Spleen (tissue), 11 donors: ENCODE results near the gene CA10. TPM values are rescaled to one million over a fixed set of nuclear protein-coding genes. Genes with fewer than 3 reads are reported as not detected.

ENCODE experiments used
- DNase-seq: peaks from one replicate; pipeline ENCODE4 v3.0.0-alpha.2; 2020
- H3K27ac ChIP-seq, 8 donors: fragments of 200-600 bp; sonication (generic) in 7 of 8; 1 replicate in 4 of 8; 2 replicates in 4 of 8; pipeline versions ENCODE4 v1.5.0 to v1.8.0; 2016 to 2021; ENCODE audit warnings: inconsistent platforms in 4 of 8, mild to moderate bottlenecking in 4 of 8, moderate library complexity in 1 of 8
- H3K27me3 ChIP-seq, 7 donors: fragments of 200-600 bp; sonication (generic) in 6 of 7; replicated peaks in 1 of 7; 1 replicate in 4 of 7; 2 replicates in 3 of 7; pipeline versions ENCODE4 v1.5.0 to v1.8.0; 2016 to 2021; ENCODE audit warnings: inconsistent platforms in 3 of 7, mild to moderate bottlenecking in 1 of 7
- H3K36me3 ChIP-seq, 6 donors: fragments of 200-600 bp; sonication (generic) in 5 of 6; 1 replicate in 4 of 6; 2 replicates in 2 of 6; pipeline versions ENCODE4 v1.5.0 to v1.8.0; 2016 to 2021; ENCODE audit warnings: inconsistent platforms in 2 of 6
- H3K4me1 ChIP-seq, 6 donors: fragments of 200-600 bp; sonication (generic) in 5 of 6; 1 replicate in 3 of 6; 2 replicates in 3 of 6; pipeline versions ENCODE4 v1.5.0 to v1.8.0; 2016 to 2021; ENCODE audit warnings: inconsistent platforms in 3 of 6
- H3K4me3 ChIP-seq, 8 donors: fragments of 200-600 bp; sonication (generic) in 7 of 8; 1 replicate in 4 of 8; 2 replicates in 4 of 8; pipeline versions ENCODE4 v1.5.0 to v1.8.0; 2016 to 2021; ENCODE audit warnings: inconsistent platforms in 4 of 8, mild to moderate bottlenecking in 4 of 8, moderate library complexity in 2 of 8
- H3K9me3 ChIP-seq, 8 donors: fragments of 200-600 bp; sonication (generic) in 7 of 8; 1 replicate in 4 of 8; 2 replicates in 4 of 8; pipeline versions ENCODE4 v1.5.0 to v1.8.0; 2016 to 2021; ENCODE audit warnings: inconsistent platforms in 4 of 8
- POLR2A ChIP-seq, 3 donors: fragments of 450-650 bp; IDR thresholded peaks; one replicate each; pipeline ENCODE4 v1.5.1; 2017; ENCODE audit warnings: antibody characterized with exemption in 3 of 3, mild to moderate bottlenecking in 1 of 3
- POLR2AphosphoS5 ChIP-seq, 3 donors: sonication (generic); formaldehyde crosslinking; IDR thresholded peaks; one replicate each; pipeline ENCODE4 v1.5.1; 2017; ENCODE audit warnings: antibody characterized with exemption in 3 of 3
- WGBS, 5 donors: extraction: QIAGEN DNeasy Blood & Tissue Kit in 3 of 5; methylation state at CpG; one replicate each; pipeline versions ENCODE4 v1.1.5 to v1.1.7; 2013 to 2018; 5-methylcytosine and 5-hydroxymethylcytosine counted together
- intact Hi-C: fragments of 100-400 bp; cut with DNase I; formaldehyde crosslinking; loops from one replicate; pipeline ENCODE4 v1.15.0; 2023; ENCODE audit warnings: low total_unique reads
- polyA plus RNA-seq, 3 donors: library from polyadenylated mRNA; stranded (reverse); fragments of 200-250 nt; gene quantifications; one replicate each; pipeline ENCODE4 v1.2.1, GENCODE V29; 2013
- total RNA-seq, 7 donors: library from RNA; depleted of rRNA in 3 of 7; stranded (reverse); fragments of >200 nt in 3 of 7; fragmentation: NEBNext Ultra II Directional in 4 of 7; extraction: Animal tissue kit (Norgen Biotek cat#: 25700) in 4 of 7; gene quantifications; one replicate each; pipeline versions ENCODE4 v1.1.0 to v1.2.1, GENCODE V29; 2016 to 2021
- TF ChIP-seq, protein P1 (sequence below), 11 experiments: fragments of 200-600 bp in 7 of 11; fragments of 450-650 bp in 4 of 11; sonication (generic) in 4 of 11; IDR thresholded peaks in 8 of 11; conservative IDR thresholded peaks in 3 of 11; 1 replicate in 7 of 11; 2 replicates in 4 of 11; pipeline versions ENCODE4 v1.4.0 to v1.8.0; 2016 to 2021; ENCODE audit warnings: antibody characterized with exemption in 11 of 11, inconsistent platforms in 4 of 11, mild to moderate bottlenecking in 1 of 11
- donor health status: healthy with polysubstance abuse.
- donor health status: DM: no; HTN: no; CAD: no; lungs with moderate emphysema.
- donor health status: DM: no; HTN: no; CAD: no.
- donor health status: Bipolar disorder and iron deficiency.
- donor health status: healthy.
- donor health status: DM: no; HTN: no; CAD: no.
- donor health status: DM: yes; HTN: yes; CAD: no.

The CA10 gene
- total and polyA plus RNA-seq, 10 donors = 0.19 to 0.22 TPM; not detected in 8

DNA sequence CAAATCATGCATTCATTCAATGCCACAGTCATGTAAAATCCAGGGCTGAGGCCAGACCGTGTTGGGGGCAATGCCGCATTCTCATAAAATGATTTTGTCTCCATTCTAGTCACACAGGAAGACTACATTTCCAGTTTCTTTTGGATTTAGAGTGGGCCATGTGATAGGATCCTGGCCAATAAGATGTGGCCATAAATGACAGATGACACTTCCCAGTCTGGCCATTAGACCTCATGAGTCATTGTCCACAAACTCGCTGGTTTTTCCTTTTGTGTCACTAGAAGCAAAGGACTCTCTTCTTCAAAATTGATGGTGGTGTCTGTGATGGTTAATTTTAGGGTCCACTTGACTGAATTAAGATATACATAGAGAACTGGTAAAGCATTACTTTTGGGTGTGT lies 545.8 kb downstream of the CA10 start:
- TF ChIP-seq, protein P1, sequence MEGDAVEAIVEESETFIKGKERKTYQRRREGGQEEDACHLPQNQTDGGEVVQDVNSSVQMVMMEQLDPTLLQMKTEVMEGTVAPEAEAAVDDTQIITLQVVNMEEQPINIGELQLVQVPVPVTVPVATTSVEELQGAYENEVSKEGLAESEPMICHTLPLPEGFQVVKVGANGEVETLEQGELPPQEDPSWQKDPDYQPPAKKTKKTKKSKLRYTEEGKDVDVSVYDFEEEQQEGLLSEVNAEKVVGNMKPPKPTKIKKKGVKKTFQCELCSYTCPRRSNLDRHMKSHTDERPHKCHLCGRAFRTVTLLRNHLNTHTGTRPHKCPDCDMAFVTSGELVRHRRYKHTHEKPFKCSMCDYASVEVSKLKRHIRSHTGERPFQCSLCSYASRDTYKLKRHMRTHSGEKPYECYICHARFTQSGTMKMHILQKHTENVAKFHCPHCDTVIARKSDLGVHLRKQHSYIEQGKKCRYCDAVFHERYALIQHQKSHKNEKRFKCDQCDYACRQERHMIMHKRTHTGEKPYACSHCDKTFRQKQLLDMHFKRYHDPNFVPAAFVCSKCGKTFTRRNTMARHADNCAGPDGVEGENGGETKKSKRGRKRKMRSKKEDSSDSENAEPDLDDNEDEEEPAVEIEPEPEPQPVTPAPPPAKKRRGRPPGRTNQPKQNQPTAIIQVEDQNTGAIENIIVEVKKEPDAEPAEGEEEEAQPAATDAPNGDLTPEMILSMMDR (IDR thresholded peaks at IDR 0.05 in 8 of 11, conservative IDR thresholded peaks at IDR 0.05 in 3 of 11) = no peak
- TF ChIP-seq POLR2A (IDR thresholded peaks at IDR 0.05) = no peak
- no peak for TF ChIP-seq POLR2AphosphoS5 (IDR thresholded peaks at IDR 0.05)
- H3K27me3 ChIP-seq = peaks cover 0 to 21% (median 0%) of the 10 kb centered on the region in 7 donors
- H3K4me1 ChIP-seq = peaks cover 0 to 9% (median 0%) of the 10 kb centered on the region in 6 donors
- H3K4me3 ChIP-seq = no peak overlapping the region
- WGBS, 5 donors = 81 to 94% (median 92%) methylated on average over 3 of the region's 3 CpGs
- intact Hi-C loops = no loop called here
- no peaks in the 10 kb centered on the region for H3K36me3 ChIP-seq
- no peak overlapping the region for H3K27ac ChIP-seq
- no peaks in the 10 kb centered on the region for H3K9me3 ChIP-seq
- DNase-seq = no peak

DNA sequence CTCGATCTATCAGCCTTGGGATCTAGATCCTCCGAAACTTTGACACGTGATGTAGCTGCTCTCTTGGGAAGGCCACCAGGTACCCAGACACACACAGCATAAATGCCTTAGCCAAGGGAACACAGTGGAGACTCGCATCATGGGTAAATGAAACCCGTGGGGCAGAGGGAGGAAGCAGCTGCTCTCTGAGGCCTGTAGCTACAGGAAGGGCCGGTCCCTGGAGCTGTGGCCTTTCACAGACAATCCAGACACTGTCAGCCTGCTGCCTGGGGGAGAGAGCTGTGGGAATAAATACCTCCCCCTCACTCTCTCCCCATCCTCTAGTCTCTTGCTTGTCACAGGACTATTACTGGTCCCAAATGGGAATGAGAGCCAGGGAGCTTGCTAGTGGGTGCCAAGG lies 546.9 kb downstream of the CA10 start:
- H3K4me1 ChIP-seq = peaks cover 0 to 9% (median 0%) of the 10 kb centered on the region in 6 donors
- intact Hi-C loops = no loop called here
- no peaks in the 10 kb centered on the region for H3K9me3 ChIP-seq
- peak; percentile 73 for DNase-seq
- no peak for TF ChIP-seq POLR2AphosphoS5 (IDR thresholded peaks at IDR 0.05)
- no peak for TF ChIP-seq POLR2A (IDR thresholded peaks at IDR 0.05)
- TF ChIP-seq, protein P1 (IDR thresholded peaks at IDR 0.05 in 8 of 11, conservative IDR thresholded peaks at IDR 0.05 in 3 of 11) = no peak
- H3K27me3 ChIP-seq = peaks cover 0 to 11% (median 0%) of the 10 kb centered on the region in 7 donors
- no peaks in the 10 kb centered on the region for H3K36me3 ChIP-seq
- no peak overlapping the region for H3K27ac ChIP-seq
- H3K4me3 ChIP-seq = no peak overlapping the region
- 52 to 67% (median 55%) methylated on average over 6 of the region's 6 CpGs for WGBS, 5 donors

DNA sequence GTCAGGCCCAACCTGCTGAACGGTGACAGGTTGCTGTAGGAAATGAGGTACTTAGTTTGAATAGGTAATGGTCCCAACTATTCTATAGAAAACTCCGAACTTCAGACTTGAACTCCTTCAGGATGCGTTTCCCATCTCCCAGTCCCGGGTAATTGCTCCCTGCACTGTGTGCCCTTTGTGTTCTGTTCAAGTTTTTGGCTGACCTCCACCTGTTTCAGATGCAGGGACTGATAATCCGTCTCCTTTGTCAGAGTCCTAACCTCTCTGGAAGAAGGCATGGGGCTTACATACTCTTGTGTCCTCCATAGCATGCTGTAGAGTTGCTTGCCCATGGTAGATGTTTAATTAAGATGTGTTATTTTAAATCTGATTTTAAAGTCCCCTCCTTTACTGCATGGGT lies 547.7 kb downstream of the CA10 start:
- TF ChIP-seq, protein P1 (IDR thresholded peaks at IDR 0.05 in 8 of 11, conservative IDR thresholded peaks at IDR 0.05 in 3 of 11) = no peak
- TF ChIP-seq POLR2A (IDR thresholded peaks at IDR 0.05) (no peak), POLR2AphosphoS5 (IDR thresholded peaks at IDR 0.05) (no peak)
- intact Hi-C loops = no loop called here
- H3K27ac ChIP-seq = no peak overlapping the region
- peaks cover 0 to 9% (median 0%) of the 10 kb centered on the region in 6 donors for H3K4me1 ChIP-seq
- DNase-seq = no peak
- 72 to 81% (median 76%) methylated on average over 5 of the region's 5 CpGs for WGBS, 5 donors
- H3K36me3 ChIP-seq = no peaks in the 10 kb centered on the region
- H3K27me3 ChIP-seq = peaks cover 0 to 4% (median 0%) of the 10 kb centered on the region in 7 donors
- H3K4me3 ChIP-seq = no peak overlapping the region
- H3K9me3 ChIP-seq = no peaks in the 10 kb centered on the region

DNA sequence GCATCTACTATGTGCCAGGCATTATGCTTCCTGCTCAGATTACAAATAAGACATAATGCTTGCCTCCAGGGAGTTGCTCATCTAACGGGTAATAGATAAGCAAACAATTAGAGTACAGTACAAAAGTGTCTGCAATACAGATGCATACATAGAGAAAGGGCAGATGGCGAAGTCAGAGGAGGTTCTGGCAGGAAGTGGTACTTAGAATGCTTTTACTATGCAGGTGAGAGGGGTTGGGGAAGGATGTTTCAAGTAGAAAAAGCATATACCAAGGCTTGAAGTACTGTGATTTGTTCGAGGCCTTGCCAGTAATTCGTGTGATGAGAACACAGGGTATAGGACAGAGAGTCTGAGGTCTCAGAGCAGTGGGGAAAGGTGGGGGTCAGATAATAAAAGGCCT lies 548.4 kb downstream of the CA10 start:
- Histone ChIP-seq H3K27me3 (no peaks in the 10 kb centered on the region), H3K27ac (no peak overlapping the region), H3K9me3 (no peaks in the 10 kb centered on the region), H3K4me1 (peaks cover 0 to 9% (median 0%) of the 10 kb centered on the region in 6 donors), H3K4me3 (no peak overlapping the region), H3K36me3 (no peaks in the 10 kb centered on the region)
- intact Hi-C loops = no loop called here
- DNase-seq = no peak
- TF ChIP-seq, protein P1 (IDR thresholded peaks at IDR 0.05 in 8 of 11, conservative IDR thresholded peaks at IDR 0.05 in 3 of 11) = no peak
- TF ChIP-seq POLR2A (IDR thresholded peaks at IDR 0.05) (no peak), POLR2AphosphoS5 (IDR thresholded peaks at IDR 0.05) (no peak)
- WGBS, 5 donors = 65 to 83% (median 70%) methylated on average over 4 of the region's 4 CpGs
